CD4-positive, alpha-beta memory T cell (primary cell): ENCODE measurements around the gene TTC28. TPM values are rescaled to one million over a fixed set of nuclear protein-coding genes. Genes with fewer than 3 reads are reported as not detected.
"Not testable (repeated sequence)": the region's sequence is repeated elsewhere in the genome, so short reads cannot be mapped to it uniquely, and the experiment has no call there.

ENCODE experiments used
- CTCF ChIA-PET: fragments of 350-600 bp; sonication (Branson Sonifier 250); formaldehyde crosslinking; loops from one replicate; lab custom pipeline; 2021; ENCODE audit warnings: inconsistent platforms; ENCODE audit not compliant: partially characterized antibody; lab: Charles Lee
- POLR2A ChIA-PET: fragments of 350-600 bp; sonication (Branson Sonifier 250); formaldehyde crosslinking; loops from one replicate; lab custom pipeline; 2021; ENCODE audit not compliant: partially characterized antibody; lab: Charles Lee
- DNase-seq, 5 donors: peaks; one replicate each; pipeline versions ENCODE4 v3.0.0 to v3.0.0-alpha.2; 2020 to 2022; ENCODE audit warnings: mixed read lengths in 1 of 5
- H3K27ac ChIP-seq: one replicate; pipeline ENCODE4 v1.7.0; 2013; ENCODE audit warnings: low read depth, low read length
- H3K27me3 ChIP-seq: 2 replicates; pipeline ENCODE4 v1.7.0; 2013; ENCODE audit warnings: mild to moderate bottlenecking, low read length, moderate library complexity; ENCODE audit not compliant: insufficient read depth
- H3K36me3 ChIP-seq: 2 replicates; pipeline ENCODE4 v1.7.0; 2013; ENCODE audit warnings: mild to moderate bottlenecking, low read length, moderate library complexity; ENCODE audit not compliant: insufficient read depth
- H3K4me1 ChIP-seq: 2 replicates; pipeline ENCODE4 v1.7.0; 2013; ENCODE audit warnings: mild to moderate bottlenecking, low read length, moderate library complexity; ENCODE audit not compliant: insufficient read depth
- H3K4me3 ChIP-seq, 2 donors: one replicate each; pipeline ENCODE4 v1.7.0; 2013; ENCODE audit warnings: low read length in 2 of 2, mild to moderate bottlenecking in 1 of 2
- H3K9me3 ChIP-seq, 2 donors: one replicate each; pipeline ENCODE4 v1.7.0; 2013; ENCODE audit warnings: low read length in 2 of 2, control low read depth in 1 of 2; ENCODE audit not compliant: control insufficient read depth in 1 of 2
- H3K27ac Mint-ChIP-seq, 7 donors: one replicate each; pipeline ENCODE4 v1.8.0; 2020 to 2021; ENCODE audit warnings: mixed read lengths in 7 of 7, mild to moderate bottlenecking in 6 of 7, inconsistent platforms in 3 of 7, moderate library complexity in 3 of 7
- H3K27me3 Mint-ChIP-seq, 2 donors: one replicate each; pipeline ENCODE4 v1.8.0; 2020 to 2021; ENCODE audit warnings: mixed read lengths in 2 of 2
- H3K36me3 Mint-ChIP-seq, 2 donors: one replicate each; pipeline ENCODE4 v1.8.0; 2020 to 2021; ENCODE audit warnings: mixed read lengths in 2 of 2, inconsistent platforms in 1 of 2, mild to moderate bottlenecking in 1 of 2
- H3K4me1 Mint-ChIP-seq, 4 donors: one replicate each; pipeline ENCODE4 v1.8.0; 2020 to 2021; ENCODE audit warnings: mixed read lengths in 4 of 4, mild to moderate bottlenecking in 1 of 4
- H3K4me3 Mint-ChIP-seq, 8 donors: one replicate each; pipeline ENCODE4 v1.8.0; 2020 to 2021; ENCODE audit warnings: mixed read lengths in 8 of 8, mild to moderate bottlenecking in 7 of 8, moderate library complexity in 6 of 8, inconsistent platforms in 3 of 8
- H3K9me3 Mint-ChIP-seq, 8 donors: one replicate each; pipeline ENCODE4 v1.8.0; 2020 to 2021; ENCODE audit warnings: mixed read lengths in 8 of 8, mild to moderate bottlenecking in 5 of 8, inconsistent platforms in 3 of 8, moderate library complexity in 1 of 8
- intact Hi-C: fragments of 100-400 bp; cut with micrococcal nuclease; formaldehyde crosslinking; loops from one replicate; pipeline ENCODE4 v1.15.1; 2023
- polyA plus RNA-seq, 2 donors: library from polyadenylated mRNA; unstranded; fragments of 300-500 nt; fragmentation: Illumina TruSeq; gene quantifications; one replicate each; pipeline ENCODE4 v1.2.3, GENCODE V29; 2021
- total RNA-seq, 2 experiments: library from RNA; stranded (reverse); gene quantifications; one replicate each; pipeline ENCODE4 v1.2.3, GENCODE V29; 2021

Gene TTC28
- total and polyA plus RNA-seq, 4 experiments from 2014 or later, result 0.50 to 1.7 (median 1.6) TPM; not detected in 1

GRCh38 chr22:28512387-28512786, 167.3 kb downstream of the TTC28 start:
- H3K4me3 ChIP-seq, H3K36me3 Mint-ChIP-seq, CTCF ChIA-PET, H3K36me3 ChIP-seq, H3K4me1 Mint-ChIP-seq, H3K27me3 ChIP-seq, H3K27ac ChIP-seq, DNase-seq, H3K4me1 ChIP-seq, H3K4me3 Mint-ChIP-seq, H3K9me3 ChIP-seq, H3K27ac Mint-ChIP-seq, intact Hi-C loops, POLR2A ChIA-PET: not testable (repeated sequence)
- Mint-ChIP-seq H3K27me3 (peaks cover 10 to 11% of the 10 kb centered on the region in 2 donors), H3K9me3 (peaks cover 0 to 35% (median 17%) of the 10 kb centered on the region in 8 donors)

DNA sequence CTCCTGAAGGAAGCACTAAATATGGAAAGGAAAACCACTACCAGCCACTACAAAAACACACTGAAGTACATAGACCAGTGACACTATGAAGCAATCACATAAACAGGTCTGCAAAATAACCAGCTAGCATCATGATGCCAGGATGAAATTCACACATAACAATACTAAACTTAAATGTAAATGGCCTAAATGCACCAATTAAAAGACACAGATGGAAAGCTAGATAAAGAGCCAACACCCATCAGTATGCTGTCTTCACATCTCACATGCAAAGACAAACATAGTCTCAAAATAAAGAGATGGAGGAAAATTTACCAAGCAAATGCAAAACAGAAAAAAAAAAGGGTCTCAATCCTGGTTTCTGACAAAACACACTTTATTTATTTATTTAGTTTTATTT, 171.7 kb downstream of the TTC28 start:
- no peaks in the 10 kb centered on the region for H3K4me1 Mint-ChIP-seq
- Histone ChIP-seq H3K4me1 (no peaks in the 10 kb centered on the region), H3K36me3 (no peaks in the 10 kb centered on the region), H3K4me3 (no peak overlapping the region), H3K27me3 (no peaks in the 10 kb centered on the region), H3K27ac (no peak overlapping the region), H3K9me3 (no peaks in the 10 kb centered on the region)
- no peaks in the 10 kb centered on the region for H3K36me3 Mint-ChIP-seq
- ChIA-PET CTCF (interaction anchor here (2.0 kb wide), 1 partner anchor 9 kb away, joined by 5 read pairs; no protein-coding TSS in a partner anchor), POLR2A (no interaction called here)
- peaks cover 5 to 14% of the 10 kb centered on the region in 2 donors for H3K27me3 Mint-ChIP-seq
- DNase-seq, result no peak
- no peak overlapping the region for H3K4me3 Mint-ChIP-seq
- H3K9me3 Mint-ChIP-seq, result peaks cover 0 to 35% (median 20%) of the 10 kb centered on the region in 8 donors
- no peak overlapping the region for H3K27ac Mint-ChIP-seq
- intact Hi-C loops, result no loop called here

DNA sequence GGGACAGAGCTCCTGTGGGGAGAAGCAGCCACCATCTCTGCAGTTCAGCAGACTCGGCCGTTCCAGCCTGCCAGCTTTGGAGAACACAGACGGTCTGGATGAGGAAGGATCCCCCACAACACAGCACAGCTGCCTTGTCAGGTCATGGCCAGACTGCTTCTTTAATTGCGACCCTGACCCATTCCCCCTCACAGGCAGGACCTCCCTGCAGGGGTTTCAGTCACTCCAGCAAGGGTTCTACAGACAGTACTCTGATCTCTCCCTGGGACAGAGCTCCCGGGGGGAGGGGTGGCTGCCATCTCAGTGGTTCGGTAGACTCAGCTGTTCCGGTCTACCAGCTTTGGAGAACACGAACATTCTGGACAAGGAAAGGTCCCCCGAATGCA, 173.5 kb downstream of the TTC28 start:
- no peak overlapping the region for H3K27ac ChIP-seq
- intact Hi-C loops, result no loop called here
- ChIA-PET CTCF (interaction anchor here (2.0 kb wide), 1 partner anchor 10 kb away, joined by 5 read pairs; no protein-coding TSS in a partner anchor), POLR2A (no interaction called here)
- no peak overlapping the region for H3K4me3 Mint-ChIP-seq
- H3K4me1 Mint-ChIP-seq, result no peaks in the 10 kb centered on the region
- no peaks in the 10 kb centered on the region for H3K27me3 ChIP-seq
- no peaks in the 10 kb centered on the region for H3K9me3 ChIP-seq
- peaks cover 0 to 29% (median 16%) of the 10 kb centered on the region in 8 donors for H3K9me3 Mint-ChIP-seq
- no peaks in the 10 kb centered on the region for H3K36me3 ChIP-seq
- DNase-seq, result no peak
- no peak overlapping the region for H3K4me3 ChIP-seq
- H3K4me1 ChIP-seq, result no peaks in the 10 kb centered on the region
- H3K36me3 Mint-ChIP-seq, result no peaks in the 10 kb centered on the region
- peaks cover 7 to 15% of the 10 kb centered on the region in 2 donors for H3K27me3 Mint-ChIP-seq
- H3K27ac Mint-ChIP-seq, result no peak overlapping the region

- Histone ChIP-seq H3K9me3 (no peaks in the 10 kb centered on the region), H3K27me3 (no peaks in the 10 kb centered on the region), H3K4me3 (no peak overlapping the region), H3K4me1 (no peaks in the 10 kb centered on the region), H3K27ac (no peak overlapping the region), H3K36me3 (no peaks in the 10 kb centered on the region)
- ChIA-PET CTCF (no interaction called here), POLR2A (no interaction called here)
- intact Hi-C loops, result no loop called here
- Mint-ChIP-seq H3K4me3 (no peak overlapping the region), H3K9me3 (peaks cover 0 to 24% (median 12%) of the 10 kb centered on the region in 8 donors), H3K36me3 (no peaks in the 10 kb centered on the region), H3K27ac (no peak overlapping the region), H3K27me3 (peaks cover 11 to 16% of the 10 kb centered on the region in 2 donors), H3K4me1 (no peaks in the 10 kb centered on the region)
- no peak for DNase-seq
These were observed 174.1 kb downstream of the TTC28 start for GRCh38 chr22:28505416-28506149.

GRCh38 chr22:28500006-28500405, 179.6 kb downstream of the TTC28 start:
- ChIA-PET POLR2A (no interaction called here), CTCF (no interaction called here)
- H3K27ac ChIP-seq, result no peak overlapping the region
- intact Hi-C loops, result no loop called here
- Mint-ChIP-seq H3K4me1 (no peaks in the 10 kb centered on the region), H3K27ac (no peak overlapping the region), H3K27me3 (peaks cover 13 to 16% of the 10 kb centered on the region in 2 donors), H3K36me3 (no peaks in the 10 kb centered on the region), H3K4me3 (no peak overlapping the region), H3K9me3 (no peaks in the 10 kb centered on the region)
- H3K4me3 ChIP-seq, result no peak overlapping the region
- no peak for DNase-seq
- H3K9me3 ChIP-seq, result no peaks in the 10 kb centered on the region
- no peaks in the 10 kb centered on the region for H3K4me1 ChIP-seq
- H3K36me3 ChIP-seq, result no peaks in the 10 kb centered on the region
- no peaks in the 10 kb centered on the region for H3K27me3 ChIP-seq

DNA sequence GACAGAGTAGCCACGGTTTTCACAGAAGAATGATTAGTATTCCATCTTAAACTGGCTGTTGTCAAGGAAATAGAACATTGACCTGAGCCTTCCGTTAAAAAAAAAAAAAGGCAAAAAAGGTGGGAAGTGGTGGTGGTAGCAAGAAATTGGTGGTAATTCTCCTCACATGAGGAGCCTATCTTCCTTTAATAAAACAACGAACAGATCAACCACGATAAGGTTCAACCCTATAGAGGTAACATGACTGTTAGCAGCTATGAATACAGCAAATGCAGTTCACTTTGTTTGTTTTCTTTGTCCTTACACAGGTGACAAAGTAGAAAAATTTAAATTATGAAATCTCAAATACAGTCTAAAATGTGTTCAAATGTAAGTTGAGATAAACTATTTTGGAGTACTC, 181.6 kb downstream of the TTC28 start:
- intact Hi-C loops, result no loop called here
- H3K27ac ChIP-seq, result no peak overlapping the region
- Mint-ChIP-seq H3K36me3 (no peaks in the 10 kb centered on the region), H3K4me3 (no peak overlapping the region), H3K9me3 (no peaks in the 10 kb centered on the region), H3K27ac (no peak overlapping the region), H3K4me1 (no peaks in the 10 kb centered on the region), H3K27me3 (peaks cover 23% of the 10 kb centered on the region in 2 donors)
- no peaks in the 10 kb centered on the region for H3K9me3 ChIP-seq
- H3K27me3 ChIP-seq, result no peaks in the 10 kb centered on the region
- no peaks in the 10 kb centered on the region for H3K36me3 ChIP-seq
- no peaks in the 10 kb centered on the region for H3K4me1 ChIP-seq
- ChIA-PET POLR2A (no interaction called here), CTCF (no interaction called here)
- H3K4me3 ChIP-seq, result no peak overlapping the region
- no peak for DNase-seq

- Histone ChIP-seq H3K9me3 (no peaks in the 10 kb centered on the region), H3K4me3 (no peak overlapping the region), H3K4me1 (no peaks in the 10 kb centered on the region), H3K27me3 (no peaks in the 10 kb centered on the region), H3K27ac (no peak overlapping the region), H3K36me3 (no peaks in the 10 kb centered on the region)
- intact Hi-C loops, result no loop called here
- no peak overlapping the region for H3K4me3 Mint-ChIP-seq
- H3K36me3 Mint-ChIP-seq, result no peaks in the 10 kb centered on the region
- no peaks in the 10 kb centered on the region for H3K4me1 Mint-ChIP-seq
- H3K9me3 Mint-ChIP-seq, result no peaks in the 10 kb centered on the region
- ChIA-PET CTCF (no interaction called here), POLR2A (no interaction called here)
- DNase-seq, result no peak
- no peak overlapping the region for H3K27ac Mint-ChIP-seq
- H3K27me3 Mint-ChIP-seq, result peaks cover 19 to 23% of the 10 kb centered on the region in 2 donors
These were observed 182.5 kb downstream of the TTC28 start for GRCh38 chr22:28497188-28497587.
